Natural killer cell treated with Interleukin-12 subunit alpha and Interleukin-12 subunit beta and Interleukin-15 and Interleukin-18, amount 100 ng/mL, for 72 hours (primary cell): Measurements from ENCODE around the gene SARS2. TPM values are rescaled to one million over a fixed set of nuclear protein-coding genes. Genes with fewer than 3 reads are reported as not detected.
A peak's percentile ranks its signal among the peaks of the same experiment; 100 is the strongest.

Experiments used
- ATAC-seq, 2 donors: fragments of 150-1000 bp; cut with Tn5 transposase in 1 of 2; sonication (Bioruptor Pico), chemical (Tn5 transposase) in 1 of 2; 2 replicates each; pipeline ENCODE4 v1.10.0; 2021
- DNase-seq: peaks from one replicate; pipeline ENCODE4 v3.0.0; 2022; ENCODE audit warnings: low spot score
- H3K27ac Mint-ChIP-seq, 2 donors: 1 replicate in 1 of 2; 2 replicates in 1 of 2; pipeline ENCODE4 v1.8.0; 2022; ENCODE audit warnings: mixed read lengths in 2 of 2, mild to moderate bottlenecking in 1 of 2, moderate library complexity in 1 of 2
- H3K27me3 Mint-ChIP-seq, 2 donors: 1 replicate in 1 of 2; 2 replicates in 1 of 2; pipeline ENCODE4 v1.8.0; 2022; ENCODE audit warnings: mixed read lengths in 2 of 2
- H3K36me3 Mint-ChIP-seq: one replicate; pipeline ENCODE4 v1.8.0; 2022; ENCODE audit warnings: mixed read lengths
- H3K4me1 Mint-ChIP-seq, 2 donors: 1 replicate in 1 of 2; 2 replicates in 1 of 2; pipeline ENCODE4 v1.8.0; 2022; ENCODE audit warnings: low read depth in 2 of 2, mixed read lengths in 2 of 2, mild to moderate bottlenecking in 1 of 2
- H3K4me3 Mint-ChIP-seq: one replicate; pipeline ENCODE4 v1.8.0; 2022; ENCODE audit warnings: mixed read lengths
- H3K9me3 Mint-ChIP-seq: 2 replicates; pipeline ENCODE4 v1.8.0; 2022; ENCODE audit warnings: mixed read lengths
- total RNA-seq, 2 donors: library from RNA; stranded (reverse); gene quantifications; one replicate each; pipeline ENCODE4 v1.2.3, GENCODE V29; 2022

SARS2 gene
- total RNA-seq, 2 donors from 2014 or later = 32.4 to 70.3 TPM

GRCh38 chr19:38869160-38869835, 61.3 kb downstream of the SARS2 start:
- H3K9me3 Mint-ChIP-seq = peaks cover 6% of the 10 kb centered on the region
- no peak for DNase-seq

GRCh38 chr19:38868551-38868950, 62.0 kb downstream of the SARS2 start:
- Mint-ChIP-seq H3K27ac (no peak overlapping the region), H3K9me3 (peaks cover 6% of the 10 kb centered on the region), H3K4me3 (peak overlapping the region; percentile 90), H3K27me3 (no peaks in the 10 kb centered on the region), H3K36me3 (no peaks in the 10 kb centered on the region), H3K4me1 (peaks cover 29 to 40% of the 10 kb centered on the region in 2 donors)
- ATAC-seq (no peak), DNase-seq (no peak)

More at GRCh38 chr19:38869160-38869835, 61.3 kb downstream of the SARS2 start:
- Mint-ChIP-seq H3K4me3 (peak overlapping the region; percentile 90), H3K27ac (peak overlapping the region; percentile 81 to 84), H3K36me3 (no peaks in the 10 kb centered on the region), H3K4me1 (peaks cover 27 to 38% of the 10 kb centered on the region in 2 donors), H3K27me3 (no peaks in the 10 kb centered on the region)
- ATAC-seq = peak in 1 of 2 donors; percentile 14

- Mint-ChIP-seq H3K27me3 (no peaks in the 10 kb centered on the region), H3K36me3 (no peaks in the 10 kb centered on the region), H3K4me3 (no peak overlapping the region), H3K27ac (no peak overlapping the region), H3K4me1 (peaks cover 36 to 51% of the 10 kb centered on the region in 2 donors), H3K9me3 (peaks cover 6% of the 10 kb centered on the region)
- DNase-seq (no peak), ATAC-seq (no peak)
These were observed 63.3 kb downstream of the SARS2 start for GRCh38 chr19:38867171-38867780.

Other genes starting within 250 kb of the SARS2 start
- gene CAPN12, start 186.3 kb downstream of the SARS2 start, total RNA-seq = 10 to 100 TPM in 1 of 2 donors, 1 to 10 TPM in 1; 3.6 to 10.4 TPM
- gene LGALS7, start 157.2 kb downstream of the SARS2 start, total RNA-seq = not detected
- gene LGALS7B, start 141.6 kb downstream of the SARS2 start, total RNA-seq = not detected
- 1 to 10 TPM; 1.6 to 1.7 TPM for gene LGALS4, start 117.8 kb downstream of the SARS2 start, total RNA-seq
- gene ECH1, start 99.0 kb downstream of the SARS2 start, total RNA-seq = 100 to 1,000 TPM; 104 to 163 TPM
- 100 to 1,000 TPM; 559 to 561 TPM for gene HNRNPL, start 80.8 kb downstream of the SARS2 start, total RNA-seq
- gene RINL, start 52.5 kb downstream of the SARS2 start, total RNA-seq = 10 to 100 TPM; 58.1 to 63.8 TPM
- 10 to 100 TPM; 60.9 to 87.3 TPM for gene SIRT2, start 31.1 kb downstream of the SARS2 start, total RNA-seq
- gene NFKBIB, start 30.8 kb downstream of the SARS2 start, total RNA-seq = 100 to 1,000 TPM; 106 to 108 TPM
- gene CCER2, start 18.6 kb downstream of the SARS2 start, total RNA-seq = 1 to 10 TPM in 1 of 2 donors, under 1 TPM in 1; 0.74 to 1.2 TPM
- 100 to 1,000 TPM in 1 of 2 donors, 10 to 100 TPM in 1; 82.5 to 117 TPM for gene MRPS12, start 181 bp upstream of the SARS2 start, total RNA-seq
- not detected for gene FBXO17, start 45.0 kb upstream of the SARS2 start, total RNA-seq
- gene FBXO27, start 101.8 kb upstream of the SARS2 start, total RNA-seq = under 1 TPM; 0.31 to 0.88 TPM
- under 1 TPM in 1 of 2 donors, not detected in 1; 0.36 TPM for gene ACP7, start 153.6 kb upstream of the SARS2 start, total RNA-seq
- gene PAK4, start 195.0 kb upstream of the SARS2 start, total RNA-seq = 10 to 100 TPM; 18.3 to 22.9 TPM